ENCODE data around the gene LRRC39.

Gene LRRC39

GRCh38 chr1:100152271-100152670 lies 25.8 kb downstream of the LRRC39 start:
- no peak overlapping the region for H3K4me3 ChIP-seq (ENCODE audit: low read depth, low read length)
- no peak for DNase-seq (ENCODE audit: low read depth)

DNA sequence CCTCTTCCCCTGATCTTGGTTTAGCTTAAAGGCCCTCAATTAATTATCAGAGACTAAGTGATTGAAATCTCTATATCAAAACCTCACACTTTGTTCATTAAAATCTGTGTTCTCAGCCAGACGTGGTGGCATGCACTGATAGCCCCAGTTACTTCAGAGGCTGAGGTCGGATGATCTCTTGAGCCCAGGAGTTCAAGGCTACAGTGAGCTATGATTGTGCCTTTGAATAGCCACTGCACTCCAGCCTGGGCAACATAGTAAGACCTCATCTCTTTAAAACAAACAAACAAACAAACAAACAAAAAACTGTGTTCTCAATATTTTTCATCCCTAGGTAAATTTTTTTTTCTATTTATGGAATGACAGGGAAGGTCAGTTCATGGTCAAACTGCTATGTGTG lies 26.4 kb downstream of the LRRC39 start:
- DNase-seq (ENCODE audit: low read depth): no peak
- no peak overlapping the region for H3K4me3 ChIP-seq (ENCODE audit: low read depth, low read length)

DNA sequence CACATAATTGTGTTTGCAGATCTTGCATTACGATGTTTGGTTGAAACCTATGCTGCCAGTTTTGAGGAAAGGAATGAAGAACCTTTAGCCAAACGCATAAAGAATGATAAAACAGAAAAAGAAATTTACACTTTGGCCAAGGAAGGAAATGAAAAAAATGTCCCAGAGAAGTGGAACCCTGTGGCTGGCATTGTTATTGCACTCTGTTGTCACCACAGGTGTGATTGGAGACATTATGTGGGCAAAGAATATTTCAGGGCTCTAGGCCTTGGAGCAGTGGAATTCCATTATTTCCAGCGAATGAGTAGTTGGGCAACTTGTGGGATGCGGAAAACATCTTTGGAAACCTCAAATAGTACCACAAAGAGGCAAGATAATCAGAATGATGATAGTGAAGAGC lies 30.2 kb downstream of the LRRC39 start:
- no peak for DNase-seq (ENCODE audit: low read depth)
- H3K4me3 ChIP-seq (ENCODE audit: low read depth, low read length): no peak overlapping the region

DNA sequence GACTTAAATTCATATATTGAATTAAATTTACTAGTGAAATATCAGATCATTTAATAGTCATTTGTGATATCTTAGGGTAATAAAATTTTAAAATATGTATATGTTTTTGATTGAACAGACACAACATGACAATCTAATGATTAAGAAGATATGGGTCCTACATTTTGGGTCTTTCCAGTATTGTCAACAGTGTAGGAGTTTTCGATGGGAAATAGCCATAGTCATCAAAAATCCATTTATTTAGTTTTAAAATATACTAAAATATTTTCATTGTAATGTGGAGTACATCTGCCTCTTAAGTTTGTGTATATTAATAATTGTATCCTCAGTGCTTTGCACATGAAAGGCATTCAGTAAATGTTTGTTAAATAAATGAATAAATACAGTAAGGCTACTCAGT lies 31.1 kb downstream of the LRRC39 start:
- no peak for DNase-seq (ENCODE audit: low read depth)
- H3K4me3 ChIP-seq (ENCODE audit: low read depth, low read length): no peak overlapping the region

GRCh38 chr1:100145116-100145515 lies 32.9 kb downstream of the LRRC39 start:
- no peak for DNase-seq (ENCODE audit: low read depth)
- H3K4me3 ChIP-seq (ENCODE audit: low read depth, low read length): no peak overlapping the region

DNA sequence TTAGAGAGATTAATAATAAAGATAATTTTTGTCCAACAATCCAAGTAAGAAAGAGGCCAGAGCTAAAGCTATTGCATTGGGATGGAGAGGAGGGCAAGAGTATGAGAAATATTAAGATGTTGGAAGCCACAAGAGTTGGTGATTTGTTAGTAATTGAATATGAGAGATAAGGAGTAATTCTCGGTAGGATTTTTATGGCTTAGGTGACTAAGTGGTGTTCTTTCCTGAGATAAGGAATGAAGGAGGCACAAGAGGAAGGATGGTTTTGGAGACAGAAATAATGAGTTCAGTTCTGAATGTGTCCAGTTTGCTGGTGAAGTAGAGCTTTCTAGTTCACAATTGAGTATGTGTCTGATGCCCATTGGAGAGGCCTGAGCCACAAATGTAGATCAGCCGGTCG lies 35.7 kb downstream of the LRRC39 start:
- DNase-seq (ENCODE audit: low read depth): no peak
- H3K4me3 ChIP-seq (ENCODE audit: low read depth, low read length): no peak overlapping the region

- no peak overlapping the region for H3K4me3 ChIP-seq (ENCODE audit: low read depth, low read length)
These were observed 36.9 kb downstream of the LRRC39 start for GRCh38 chr1:100141192-100141591.

DNA sequence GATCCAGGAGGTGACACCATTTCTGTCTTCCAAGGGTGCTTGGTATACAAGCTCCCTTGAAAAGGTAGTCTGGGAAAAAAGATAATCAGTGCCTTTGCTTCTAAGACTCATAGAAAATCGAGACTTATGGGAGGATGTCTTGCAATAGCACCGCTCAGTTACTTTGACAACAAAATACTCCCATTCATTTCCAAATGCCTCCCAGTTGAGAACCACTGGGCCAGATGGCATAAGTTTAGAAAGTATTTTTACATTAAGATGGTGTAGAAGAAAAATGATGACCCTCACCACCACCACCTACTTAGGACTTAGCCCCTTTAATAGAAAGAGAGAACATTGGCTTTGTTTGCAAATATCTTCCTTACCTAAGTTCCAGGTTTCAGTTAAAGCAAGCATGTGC lies 40.5 kb downstream of the LRRC39 start:
- no peak for DNase-seq (ENCODE audit: low read depth)
- H3K4me3 ChIP-seq (ENCODE audit: low read depth, low read length): no peak overlapping the region

More at GRCh38 chr1:100141192-100141591, 36.9 kb downstream of the LRRC39 start:
- no peak for DNase-seq (ENCODE audit: low read depth)

DNA sequence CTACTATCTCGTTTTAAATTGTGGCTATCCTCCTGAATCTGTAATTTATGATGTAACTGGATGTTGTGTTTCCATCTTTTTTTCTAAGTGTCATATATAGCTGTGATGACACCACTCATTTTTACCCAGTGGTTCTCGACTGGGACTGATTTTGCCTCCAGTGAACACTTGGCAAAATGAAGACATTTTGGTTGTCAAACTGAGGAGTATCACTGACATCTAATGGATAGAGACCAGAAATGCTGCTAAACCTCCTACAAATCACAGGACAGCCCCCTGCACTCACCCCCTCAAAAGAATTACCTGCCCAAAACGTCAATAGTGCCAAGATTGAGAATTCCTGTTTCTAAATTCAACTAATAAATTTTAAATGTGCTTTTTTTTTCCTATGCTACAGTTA lies 43.2 kb downstream of the LRRC39 start:
- H3K4me3 ChIP-seq (ENCODE audit: low read depth, low read length): no peak overlapping the region
- DNase-seq (ENCODE audit: low read depth): no peak

- DNase-seq (ENCODE audit: low read depth): peak; percentile 93
- peak within 1 kb of the TSS; percentile 98 for H3K4me3 ChIP-seq (ENCODE audit: low read depth, low read length)
These were observed 45.2 kb downstream of the LRRC39 start, which contains the start of the genes SASS6 and TRMT13 for GRCh38 chr1:100132566-100133477. TSS of gene SASS6 (minus strand) at chr1:100132930. CDS start at chr1:100132814, 116 bp downstream. TSS of gene TRMT13 (plus strand) at chr1:100133163. CDS start at chr1:100133169, 6 bp downstream.

GRCh38 chr1:100131623-100132022 lies 46.4 kb downstream of the LRRC39 start:
- peak overlapping the region; percentile 98 for H3K4me3 ChIP-seq (ENCODE audit: low read depth, low read length)
- no peak for DNase-seq (ENCODE audit: low read depth)

GRCh38 chr1:100130552-100131077 lies 47.4 kb downstream of the LRRC39 start:
- DNase-seq (ENCODE audit: low read depth): no peak
- H3K4me3 ChIP-seq (ENCODE audit: low read depth, low read length): no peak overlapping the region

DNA sequence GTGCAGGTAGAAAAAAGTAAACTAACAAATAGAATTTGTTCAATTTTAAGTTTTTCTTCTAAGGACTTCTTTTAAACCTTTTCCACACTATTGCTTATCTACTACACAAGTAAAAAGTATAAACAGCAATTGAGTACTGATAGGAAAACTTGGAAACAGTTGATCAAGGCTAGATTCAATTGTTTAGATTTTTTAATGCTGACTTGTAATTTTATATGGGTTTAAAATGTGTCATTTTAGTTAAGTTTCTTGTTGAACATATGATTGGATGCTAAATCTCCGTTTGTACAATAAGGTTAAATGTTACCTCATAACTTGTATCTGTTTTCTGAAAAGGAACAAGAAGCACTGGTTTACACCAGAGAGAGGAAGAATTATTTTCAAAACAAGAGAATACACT lies 50.8 kb downstream of the LRRC39 start:
- DNase-seq (ENCODE audit: low read depth): no peak
- H3K4me3 ChIP-seq (ENCODE audit: low read depth, low read length): no peak overlapping the region

DNA sequence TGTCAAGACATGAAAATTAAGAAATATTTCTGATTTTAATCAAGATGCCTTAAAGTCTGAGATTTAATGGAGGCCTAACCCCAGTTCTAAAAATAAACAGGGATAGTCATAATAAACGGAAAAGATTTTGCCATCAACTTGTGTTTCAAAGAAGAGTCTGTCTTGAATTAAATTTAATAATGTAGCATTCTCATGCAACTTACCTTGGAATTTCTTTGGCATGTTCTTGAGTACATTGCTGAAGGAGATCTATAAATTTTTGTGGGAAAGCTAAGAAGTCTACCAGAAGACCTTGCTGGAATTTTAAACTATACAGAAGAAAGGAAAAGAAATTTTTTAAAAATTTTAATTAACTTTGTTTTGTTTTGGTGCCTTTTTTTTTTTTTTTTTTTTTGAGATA lies 55.9 kb downstream of the LRRC39 start:
- no peak overlapping the region for H3K4me3 ChIP-seq (ENCODE audit: low read depth, low read length)
- DNase-seq (ENCODE audit: low read depth): no peak

DNA sequence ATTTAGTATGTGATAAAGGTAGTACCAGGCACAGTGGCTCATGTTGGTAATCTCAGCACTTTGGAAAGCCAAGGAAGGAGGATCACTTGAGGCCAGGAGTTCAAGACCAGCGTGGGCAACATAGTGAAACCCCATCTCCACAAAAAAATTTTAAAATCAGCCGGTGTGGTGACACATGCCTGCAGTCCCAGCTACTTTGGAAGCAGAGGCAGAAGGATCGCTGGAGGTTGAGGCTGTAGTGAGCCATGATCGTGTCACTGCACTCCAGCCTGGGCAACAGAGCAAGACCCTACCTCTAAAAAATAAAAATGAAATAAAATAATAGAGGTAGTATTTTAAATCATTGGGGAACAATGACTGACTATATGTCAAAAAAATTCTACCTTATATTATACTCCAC lies 62.5 kb downstream of the LRRC39 start:
- H3K4me3 ChIP-seq (ENCODE audit: low read depth, low read length): no peak overlapping the region
- DNase-seq (ENCODE audit: low read depth): no peak

DNA sequence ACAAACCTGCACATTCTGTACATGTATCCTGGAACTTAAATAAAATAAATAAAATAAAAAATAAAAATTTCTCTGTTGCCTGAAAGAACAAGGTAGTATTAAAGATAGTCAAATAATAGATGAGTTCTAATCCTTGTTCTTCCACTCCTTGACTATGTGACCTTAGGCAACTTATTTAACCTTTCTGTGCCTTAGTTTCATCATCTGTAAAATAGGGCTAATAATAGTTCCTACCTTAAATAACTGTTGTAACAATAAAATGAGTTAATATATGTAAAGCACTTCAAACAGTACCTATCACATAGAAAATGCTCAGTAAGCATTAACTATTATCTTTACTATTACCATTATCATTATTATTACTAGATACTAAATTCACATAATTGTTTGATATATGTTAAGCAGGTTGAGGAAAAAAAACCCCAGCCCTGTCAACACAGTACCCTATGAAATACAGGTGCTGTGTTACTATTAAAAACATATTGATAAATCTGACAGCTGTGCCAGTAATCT lies 68.4 kb downstream of the LRRC39 start:
- DNase-seq (ENCODE audit: low read depth): no peak
- H3K4me3 ChIP-seq (ENCODE audit: low read depth, low read length): no peak overlapping the region

GRCh38 chr1:100107696-100108095 lies 70.4 kb downstream of the LRRC39 start:
- H3K4me3 ChIP-seq (ENCODE audit: low read depth, low read length): no peak overlapping the region
- no peak for DNase-seq (ENCODE audit: low read depth)

- no peak for DNase-seq (ENCODE audit: low read depth)
- no peak overlapping the region for H3K4me3 ChIP-seq (ENCODE audit: low read depth, low read length)
These were observed 76.5 kb downstream of the LRRC39 start for GRCh38 chr1:100101564-100101963.

DNA sequence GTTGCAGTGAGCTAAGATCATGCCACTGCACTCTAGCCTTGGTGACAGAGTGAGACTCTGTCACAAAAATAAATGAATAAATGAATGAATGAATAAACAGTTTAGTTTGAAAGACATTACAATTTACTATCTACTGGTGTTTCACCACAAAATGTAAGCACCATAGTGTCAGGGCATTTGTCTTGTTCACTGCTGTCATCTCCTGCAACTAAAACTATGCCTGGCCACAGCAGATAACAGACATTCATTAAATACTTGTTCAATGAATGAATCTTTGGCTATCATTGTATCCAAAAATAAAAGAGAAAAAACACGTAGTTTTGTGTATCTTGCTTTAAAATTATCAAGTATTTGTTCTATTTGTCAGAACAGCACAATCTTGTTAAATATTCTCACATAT lies 77.9 kb downstream of the LRRC39 start:
- no peak overlapping the region for H3K4me3 ChIP-seq (ENCODE audit: low read depth, low read length)
- no peak for DNase-seq (ENCODE audit: low read depth)
